Measurements from ENCODE around the gene PCNX1. TPM values are rescaled to one million over a fixed set of nuclear protein-coding genes. Genes with fewer than 3 reads are reported as not detected.
"Not testable (repeated sequence)": the region's sequence is repeated elsewhere in the genome, so short reads cannot be mapped to it uniquely, and the experiment has no call there.

PCNX1 gene
- total RNA-seq, 4 donors from 2014 or later = 34.4 to 64.5 (median 42.0) TPM

DNA sequence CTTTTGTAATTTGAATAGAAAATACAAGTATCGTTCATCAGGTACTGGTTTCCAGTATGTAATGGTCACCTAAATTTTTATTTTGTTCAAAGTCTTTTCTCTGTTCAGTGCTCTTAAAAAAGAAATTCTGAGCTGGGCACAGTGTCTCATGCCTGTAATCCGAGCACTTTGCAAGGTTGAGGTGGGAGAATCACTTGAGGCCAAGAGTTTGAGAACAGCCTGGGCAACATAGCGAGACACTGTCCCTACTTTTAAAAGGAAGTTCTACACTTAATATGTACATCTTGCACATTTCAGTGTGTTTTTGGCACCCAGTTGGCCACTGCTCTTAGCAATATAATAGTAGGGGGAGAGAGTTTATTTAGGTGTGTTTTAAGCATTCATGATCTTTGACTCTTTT is 27.9 kb downstream of the PCNX1 start:
- Histone ChIP-seq H3K36me3 (no peaks in the 10 kb centered on the region), H3K27ac (peak overlapping the region; percentile 45 to 64 (median 62)), H3K4me1 (peaks cover 32 to 35% of the 10 kb centered on the region in 2 donors), H3K4me3 (no peak overlapping the region), H3K27me3 (no peaks in the 10 kb centered on the region), H3K9me3 (no peaks in the 10 kb centered on the region)
- peak; percentile 6 to 18 for ATAC-seq
- intact Hi-C loops (cut with DNase I; ENCODE audit: low total_unique reads) = no loop called here
- TF ChIP-seq, protein P1, sequence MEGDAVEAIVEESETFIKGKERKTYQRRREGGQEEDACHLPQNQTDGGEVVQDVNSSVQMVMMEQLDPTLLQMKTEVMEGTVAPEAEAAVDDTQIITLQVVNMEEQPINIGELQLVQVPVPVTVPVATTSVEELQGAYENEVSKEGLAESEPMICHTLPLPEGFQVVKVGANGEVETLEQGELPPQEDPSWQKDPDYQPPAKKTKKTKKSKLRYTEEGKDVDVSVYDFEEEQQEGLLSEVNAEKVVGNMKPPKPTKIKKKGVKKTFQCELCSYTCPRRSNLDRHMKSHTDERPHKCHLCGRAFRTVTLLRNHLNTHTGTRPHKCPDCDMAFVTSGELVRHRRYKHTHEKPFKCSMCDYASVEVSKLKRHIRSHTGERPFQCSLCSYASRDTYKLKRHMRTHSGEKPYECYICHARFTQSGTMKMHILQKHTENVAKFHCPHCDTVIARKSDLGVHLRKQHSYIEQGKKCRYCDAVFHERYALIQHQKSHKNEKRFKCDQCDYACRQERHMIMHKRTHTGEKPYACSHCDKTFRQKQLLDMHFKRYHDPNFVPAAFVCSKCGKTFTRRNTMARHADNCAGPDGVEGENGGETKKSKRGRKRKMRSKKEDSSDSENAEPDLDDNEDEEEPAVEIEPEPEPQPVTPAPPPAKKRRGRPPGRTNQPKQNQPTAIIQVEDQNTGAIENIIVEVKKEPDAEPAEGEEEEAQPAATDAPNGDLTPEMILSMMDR (IDR thresholded peaks at IDR 0.05 in 4 of 5, conservative IDR thresholded peaks at IDR 0.05 in 1 of 5) = no peak
- no peak for TF ChIP-seq POLR2A (IDR thresholded peaks at IDR 0.05)
- in situ Hi-C loops (cut with MboI; ENCODE audit: low sequenced_read_pairs in 4 of 4) = no loop called here
- no peak for DNase-seq

DNA sequence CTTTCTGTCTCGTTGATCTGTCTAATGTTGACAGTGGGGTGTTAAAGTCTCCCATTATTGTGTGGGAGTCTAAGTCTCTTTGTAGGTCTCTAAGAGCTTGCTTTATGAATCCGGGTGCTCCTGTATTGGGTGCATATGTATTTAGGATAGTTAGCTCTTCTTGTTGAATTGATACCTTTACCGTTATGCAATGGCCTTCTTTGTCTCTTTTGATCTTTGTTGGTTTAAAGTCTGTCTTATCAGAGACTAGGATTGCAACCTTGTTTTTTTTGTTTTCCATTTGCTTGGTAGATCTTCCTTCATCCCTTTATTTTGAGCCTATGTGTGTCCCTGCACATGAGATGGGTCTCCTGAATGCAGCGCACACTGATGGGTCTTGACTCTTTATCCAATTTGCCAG is 32.4 kb downstream of the PCNX1 start:
- H3K27me3 ChIP-seq; H3K4me3 ChIP-seq; intact Hi-C loops (cut with DNase I; ENCODE audit: low total_unique reads); H3K4me1 ChIP-seq; in situ Hi-C loops (cut with MboI; ENCODE audit: low sequenced_read_pairs in 4 of 4); DNase-seq; H3K27ac ChIP-seq; ATAC-seq; H3K9me3 ChIP-seq; H3K36me3 ChIP-seq: not testable (repeated sequence)

GRCh38 chr14:70941637-70942341 is 34.5 kb downstream of the PCNX1 start:
- H3K9me3 ChIP-seq; H3K4me3 ChIP-seq; ATAC-seq; in situ Hi-C loops (cut with MboI; ENCODE audit: low sequenced_read_pairs in 4 of 4); H3K27ac ChIP-seq; H3K36me3 ChIP-seq; intact Hi-C loops (cut with DNase I; ENCODE audit: low total_unique reads); H3K4me1 ChIP-seq; H3K27me3 ChIP-seq: not testable (repeated sequence)
- DNase-seq = peak in 1 of 2 donors; percentile 20

GRCh38 chr14:70942342-70942706 is 35.1 kb downstream of the PCNX1 start:
- ATAC-seq (no peak), DNase-seq (no peak)
- no peaks in the 10 kb centered on the region for H3K4me1 ChIP-seq
- TF ChIP-seq, protein P1 (IDR thresholded peaks at IDR 0.05 in 4 of 5, conservative IDR thresholded peaks at IDR 0.05 in 1 of 5) = no peak
- no peak for TF ChIP-seq POLR2A (IDR thresholded peaks at IDR 0.05)
- no peak overlapping the region for H3K27ac ChIP-seq
- H3K9me3 ChIP-seq = peaks cover 0 to 4% (median 0%) of the 10 kb centered on the region in 3 donors
- in situ Hi-C loops (cut with MboI; ENCODE audit: low sequenced_read_pairs in 4 of 4) = no loop called here
- intact Hi-C loops (cut with DNase I; ENCODE audit: low total_unique reads) = no loop called here
- no peaks in the 10 kb centered on the region for H3K27me3 ChIP-seq
- H3K4me3 ChIP-seq = no peak overlapping the region
- H3K36me3 ChIP-seq = peaks cover 0 to 6% of the 10 kb centered on the region in 2 donors

DNA sequence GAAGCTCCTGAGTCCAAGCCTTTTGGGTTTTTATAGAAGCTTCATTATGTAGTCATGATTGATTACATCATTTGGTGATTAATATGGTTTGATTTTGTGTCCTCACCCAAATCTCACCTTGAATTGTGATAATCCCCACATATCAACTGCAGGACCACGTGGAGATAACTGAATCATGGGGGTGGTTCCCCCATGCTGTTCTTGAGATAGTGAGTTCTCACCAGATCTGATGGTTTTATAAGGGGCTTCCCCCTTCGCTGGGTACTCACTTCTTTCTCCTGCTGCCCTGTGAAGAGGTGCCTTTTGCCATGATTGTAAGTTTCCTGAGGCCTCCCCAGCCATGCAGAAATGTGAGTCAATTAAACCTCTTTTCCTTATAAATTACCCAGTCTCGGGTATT is 35.5 kb downstream of the PCNX1 start:
- intact Hi-C loops (cut with DNase I; ENCODE audit: low total_unique reads); H3K27ac ChIP-seq; H3K9me3 ChIP-seq; in situ Hi-C loops (cut with MboI; ENCODE audit: low sequenced_read_pairs in 4 of 4); DNase-seq; H3K4me1 ChIP-seq; H3K4me3 ChIP-seq; ATAC-seq; H3K27me3 ChIP-seq: not testable (repeated sequence)
- peaks cover 0 to 10% of the 10 kb centered on the region in 2 donors for H3K36me3 ChIP-seq

DNA sequence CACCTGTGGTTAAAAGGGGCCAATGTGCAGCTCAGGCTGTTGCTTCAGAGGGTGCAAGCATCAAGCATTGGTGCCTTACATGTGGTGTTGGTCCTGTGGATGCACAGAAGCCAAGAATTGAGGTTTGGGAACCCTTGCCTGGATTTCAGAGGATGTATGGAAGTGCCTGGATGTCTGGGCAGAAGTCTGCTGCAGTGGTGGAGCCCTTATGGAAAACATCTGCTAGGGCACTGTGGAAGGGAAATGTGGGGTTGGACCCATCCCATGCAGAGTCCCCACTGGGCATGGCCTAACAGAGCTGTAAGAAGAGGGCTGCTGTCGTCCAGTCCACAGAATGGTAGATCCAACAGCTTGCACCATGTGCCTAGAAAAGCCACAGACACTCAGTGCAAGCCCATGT is 36.6 kb downstream of the PCNX1 start:
- H3K27ac ChIP-seq = no peak overlapping the region
- H3K27me3 ChIP-seq = no peaks in the 10 kb centered on the region
- peaks cover 0 to 4% (median 0%) of the 10 kb centered on the region in 3 donors for H3K9me3 ChIP-seq
- TF ChIP-seq POLR2A (IDR thresholded peaks at IDR 0.05) = no peak
- TF ChIP-seq, protein P1 (IDR thresholded peaks at IDR 0.05 in 4 of 5, conservative IDR thresholded peaks at IDR 0.05 in 1 of 5) = no peak
- no peaks in the 10 kb centered on the region for H3K4me1 ChIP-seq
- H3K4me3 ChIP-seq = no peak overlapping the region
- ATAC-seq (no peak), DNase-seq (no peak)
- peaks cover 0 to 21% of the 10 kb centered on the region in 2 donors for H3K36me3 ChIP-seq
- intact Hi-C loops (cut with DNase I; ENCODE audit: low total_unique reads) = no loop called here
- in situ Hi-C loops (cut with MboI; ENCODE audit: low sequenced_read_pairs in 4 of 4) = no loop called here

Measured in gastrocnemius medialis (tissue), 4 donors.